CD4-positive, alpha-beta memory T cell (primary cell): Measurements from ENCODE around the gene ANKRD24. TPM values are rescaled to one million over a fixed set of nuclear protein-coding genes. Genes with fewer than 3 reads are reported as not detected.
"Not testable (repeated sequence)": the region's sequence is repeated elsewhere in the genome, so short reads cannot be mapped to it uniquely, and the experiment has no call there.

Source experiments
- CTCF ChIA-PET: fragments of 350-600 bp; sonication (Branson Sonifier 250); formaldehyde crosslinking; loops from one replicate; lab custom pipeline; 2021; ENCODE audit warnings: inconsistent platforms; ENCODE audit not compliant: partially characterized antibody; lab: Charles Lee
- POLR2A ChIA-PET: fragments of 350-600 bp; sonication (Branson Sonifier 250); formaldehyde crosslinking; loops from one replicate; lab custom pipeline; 2021; ENCODE audit not compliant: partially characterized antibody; lab: Charles Lee
- DNase-seq, 5 donors: peaks; one replicate each; pipeline versions ENCODE4 v3.0.0 to v3.0.0-alpha.2; 2020 to 2022; ENCODE audit warnings: mixed read lengths in 1 of 5
- H3K27ac ChIP-seq: one replicate; pipeline ENCODE4 v1.7.0; 2013; ENCODE audit warnings: low read depth, low read length
- H3K27me3 ChIP-seq: 2 replicates; pipeline ENCODE4 v1.7.0; 2013; ENCODE audit warnings: mild to moderate bottlenecking, low read length, moderate library complexity; ENCODE audit not compliant: insufficient read depth
- H3K36me3 ChIP-seq: 2 replicates; pipeline ENCODE4 v1.7.0; 2013; ENCODE audit warnings: mild to moderate bottlenecking, low read length, moderate library complexity; ENCODE audit not compliant: insufficient read depth
- H3K4me1 ChIP-seq: 2 replicates; pipeline ENCODE4 v1.7.0; 2013; ENCODE audit warnings: mild to moderate bottlenecking, low read length, moderate library complexity; ENCODE audit not compliant: insufficient read depth
- H3K4me3 ChIP-seq, 2 donors: one replicate each; pipeline ENCODE4 v1.7.0; 2013; ENCODE audit warnings: low read length in 2 of 2, mild to moderate bottlenecking in 1 of 2
- H3K9me3 ChIP-seq, 2 donors: one replicate each; pipeline ENCODE4 v1.7.0; 2013; ENCODE audit warnings: low read length in 2 of 2, control low read depth in 1 of 2; ENCODE audit not compliant: control insufficient read depth in 1 of 2
- H3K27ac Mint-ChIP-seq, 7 donors: one replicate each; pipeline ENCODE4 v1.8.0; 2020 to 2021; ENCODE audit warnings: mixed read lengths in 7 of 7, mild to moderate bottlenecking in 6 of 7, inconsistent platforms in 3 of 7, moderate library complexity in 3 of 7
- H3K27me3 Mint-ChIP-seq, 2 donors: one replicate each; pipeline ENCODE4 v1.8.0; 2020 to 2021; ENCODE audit warnings: mixed read lengths in 2 of 2
- H3K36me3 Mint-ChIP-seq, 2 donors: one replicate each; pipeline ENCODE4 v1.8.0; 2020 to 2021; ENCODE audit warnings: mixed read lengths in 2 of 2, inconsistent platforms in 1 of 2, mild to moderate bottlenecking in 1 of 2
- H3K4me1 Mint-ChIP-seq, 4 donors: one replicate each; pipeline ENCODE4 v1.8.0; 2020 to 2021; ENCODE audit warnings: mixed read lengths in 4 of 4, mild to moderate bottlenecking in 1 of 4
- H3K4me3 Mint-ChIP-seq, 8 donors: one replicate each; pipeline ENCODE4 v1.8.0; 2020 to 2021; ENCODE audit warnings: mixed read lengths in 8 of 8, mild to moderate bottlenecking in 7 of 8, moderate library complexity in 6 of 8, inconsistent platforms in 3 of 8
- H3K9me3 Mint-ChIP-seq, 8 donors: one replicate each; pipeline ENCODE4 v1.8.0; 2020 to 2021; ENCODE audit warnings: mixed read lengths in 8 of 8, mild to moderate bottlenecking in 5 of 8, inconsistent platforms in 3 of 8, moderate library complexity in 1 of 8
- intact Hi-C: fragments of 100-400 bp; cut with micrococcal nuclease; formaldehyde crosslinking; loops from one replicate; pipeline ENCODE4 v1.15.1; 2023
- polyA plus RNA-seq, 2 donors: library from polyadenylated mRNA; unstranded; fragments of 300-500 nt; fragmentation: Illumina TruSeq; gene quantifications; one replicate each; pipeline ENCODE4 v1.2.3, GENCODE V29; 2021
- total RNA-seq, 2 experiments: library from RNA; stranded (reverse); gene quantifications; one replicate each; pipeline ENCODE4 v1.2.3, GENCODE V29; 2021

Gene ANKRD24
- total and polyA plus RNA-seq, 4 experiments from 2014 or later = 0.20 to 2.9 (median 1.9) TPM; not detected in 1

GRCh38 chr19:4187313-4188122 lies 5.0 kb downstream of the ANKRD24 start:
- no peak for DNase-seq
- no peaks in the 10 kb centered on the region for H3K36me3 ChIP-seq
- Mint-ChIP-seq H3K36me3 (peaks cover 0 to 2% of the 10 kb centered on the region in 2 donors), H3K27ac (no peak overlapping the region), H3K27me3 (no peaks in the 10 kb centered on the region), H3K9me3 (peaks cover 0 to 2% (median 0%) of the 10 kb centered on the region in 8 donors), H3K4me3 (no peak overlapping the region), H3K4me1 (peaks cover 3 to 11% (median 9%) of the 10 kb centered on the region in 4 donors)
- CTCF ChIA-PET = interaction anchor here (1.4 to 1.6 kb wide), 2 partner anchors 15 to 200 kb away, joined by 4 to 5 read pairs; no protein-coding TSS in a partner anchor
- peaks cover 6% of the 10 kb centered on the region for H3K4me1 ChIP-seq
- no peaks in the 10 kb centered on the region for H3K9me3 ChIP-seq
- no peak overlapping the region for H3K27ac ChIP-seq
- no peak overlapping the region for H3K4me3 ChIP-seq
- H3K27me3 ChIP-seq = no peaks in the 10 kb centered on the region
- intact Hi-C loops = loop anchor here (10.0 kb wide), 1 partner anchor 83 kb away; no protein-coding TSS in a partner anchor
- POLR2A ChIA-PET = interaction anchor here (1.4 kb wide), 1 partner anchor 200 kb away, joined by 4 read pairs; no protein-coding TSS in a partner anchor

GRCh38 chr19:4189641-4190040 lies 7.2 kb downstream of the ANKRD24 start:
- no peaks in the 10 kb centered on the region for H3K27me3 ChIP-seq
- H3K4me3 ChIP-seq = no peak overlapping the region
- no peaks in the 10 kb centered on the region for H3K9me3 ChIP-seq
- H3K27ac Mint-ChIP-seq = no peak overlapping the region
- no peaks in the 10 kb centered on the region for H3K9me3 Mint-ChIP-seq
- intact Hi-C loops = loop anchor here (10.0 kb wide), 1 partner anchor 85 kb away; no protein-coding TSS in a partner anchor
- H3K4me1 Mint-ChIP-seq = peaks cover 0 to 6% (median 2%) of the 10 kb centered on the region in 4 donors
- H3K36me3 ChIP-seq = no peaks in the 10 kb centered on the region
- no peaks in the 10 kb centered on the region for H3K36me3 Mint-ChIP-seq
- ChIA-PET POLR2A (interaction anchor here (0.6 kb wide), 1 partner anchor 1151 kb away, joined by 3 read pairs; no protein-coding TSS in a partner anchor), CTCF (interaction anchor here (0.6 to 1.4 kb wide), 2 partner anchors 13 to 27 kb away, joined by 3 to 4 read pairs; no protein-coding TSS in a partner anchor)
- no peak overlapping the region for H3K27ac ChIP-seq
- peaks cover 7 to 9% of the 10 kb centered on the region in 2 donors for H3K27me3 Mint-ChIP-seq
- no peak for DNase-seq
- H3K4me1 ChIP-seq = no peaks in the 10 kb centered on the region
- no peak overlapping the region for H3K4me3 Mint-ChIP-seq

GRCh38 chr19:4192537-4192936 lies 10.0 kb downstream of the ANKRD24 start:
- H3K36me3 Mint-ChIP-seq, H3K36me3 ChIP-seq, DNase-seq, H3K4me3 Mint-ChIP-seq, H3K27ac ChIP-seq, H3K9me3 ChIP-seq, intact Hi-C loops, H3K9me3 Mint-ChIP-seq, H3K4me1 Mint-ChIP-seq, H3K27me3 ChIP-seq, H3K27ac Mint-ChIP-seq, POLR2A ChIA-PET, H3K4me1 ChIP-seq, H3K4me3 ChIP-seq: not testable (repeated sequence)
- peaks cover 13 to 26% of the 10 kb centered on the region in 2 donors for H3K27me3 Mint-ChIP-seq
- CTCF ChIA-PET = interaction anchor here (0.6 to 1.1 kb wide), 2 partner anchors 9 to 35 kb away, joined by 3 read pairs; no protein-coding TSS in a partner anchor

DNA sequence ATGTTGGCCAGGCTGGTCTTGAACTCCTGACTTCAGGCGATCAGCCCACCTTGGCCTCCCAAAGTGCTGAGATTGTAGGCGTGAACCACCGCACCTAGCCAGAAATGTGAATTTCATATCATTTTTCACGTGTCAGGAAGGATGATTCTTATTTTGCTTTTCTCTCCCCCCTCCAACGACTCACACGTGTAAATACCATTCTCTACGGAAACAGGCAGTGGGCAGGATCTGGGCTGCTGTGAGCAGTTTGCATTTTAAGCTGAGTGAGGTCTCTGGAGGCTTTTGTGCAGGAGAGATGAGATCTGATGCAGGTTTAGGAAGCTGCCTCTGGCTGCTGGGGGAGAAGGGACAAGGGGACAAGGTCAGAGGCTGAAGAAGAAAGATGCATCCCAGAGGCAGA lies 11.9 kb downstream of the ANKRD24 start:
- intact Hi-C loops = no loop called here
- ChIA-PET POLR2A (no interaction called here), CTCF (no interaction called here)
- H3K27me3 ChIP-seq = peaks cover 18% of the 10 kb centered on the region
- Mint-ChIP-seq H3K36me3 (peaks cover 0 to 9% of the 10 kb centered on the region in 2 donors), H3K27me3 (peaks cover 20 to 36% of the 10 kb centered on the region in 2 donors), H3K9me3 (peaks cover 0 to 15% (median 2%) of the 10 kb centered on the region in 8 donors), H3K4me3 (no peak overlapping the region), H3K4me1 (peaks cover 7 to 16% (median 11%) of the 10 kb centered on the region in 4 donors), H3K27ac (no peak overlapping the region)
- H3K27ac ChIP-seq = no peak overlapping the region
- no peaks in the 10 kb centered on the region for H3K36me3 ChIP-seq
- no peaks in the 10 kb centered on the region for H3K4me1 ChIP-seq
- no peak overlapping the region for H3K4me3 ChIP-seq
- DNase-seq = no peak
- H3K9me3 ChIP-seq = no peaks in the 10 kb centered on the region

- Histone ChIP-seq H3K27me3 (peaks cover 18% of the 10 kb centered on the region), H3K9me3 (no peaks in the 10 kb centered on the region), H3K36me3 (no peaks in the 10 kb centered on the region), H3K4me1 (no peaks in the 10 kb centered on the region), H3K27ac (no peak overlapping the region), H3K4me3 (no peak overlapping the region)
- intact Hi-C loops = no loop called here
- no peak overlapping the region for H3K27ac Mint-ChIP-seq
- H3K4me1 Mint-ChIP-seq = peaks cover 7 to 16% (median 11%) of the 10 kb centered on the region in 4 donors
- H3K4me3 Mint-ChIP-seq = no peak overlapping the region
- ChIA-PET CTCF (no interaction called here), POLR2A (no interaction called here)
- peaks cover 0 to 15% (median 2%) of the 10 kb centered on the region in 8 donors for H3K9me3 Mint-ChIP-seq
- H3K36me3 Mint-ChIP-seq = peaks cover 0 to 9% of the 10 kb centered on the region in 2 donors
- DNase-seq = no peak
- H3K27me3 Mint-ChIP-seq = peaks cover 20 to 41% of the 10 kb centered on the region in 2 donors
Measured at GRCh38 chr19:4196009-4196408, 13.5 kb downstream of the ANKRD24 start.

DNA sequence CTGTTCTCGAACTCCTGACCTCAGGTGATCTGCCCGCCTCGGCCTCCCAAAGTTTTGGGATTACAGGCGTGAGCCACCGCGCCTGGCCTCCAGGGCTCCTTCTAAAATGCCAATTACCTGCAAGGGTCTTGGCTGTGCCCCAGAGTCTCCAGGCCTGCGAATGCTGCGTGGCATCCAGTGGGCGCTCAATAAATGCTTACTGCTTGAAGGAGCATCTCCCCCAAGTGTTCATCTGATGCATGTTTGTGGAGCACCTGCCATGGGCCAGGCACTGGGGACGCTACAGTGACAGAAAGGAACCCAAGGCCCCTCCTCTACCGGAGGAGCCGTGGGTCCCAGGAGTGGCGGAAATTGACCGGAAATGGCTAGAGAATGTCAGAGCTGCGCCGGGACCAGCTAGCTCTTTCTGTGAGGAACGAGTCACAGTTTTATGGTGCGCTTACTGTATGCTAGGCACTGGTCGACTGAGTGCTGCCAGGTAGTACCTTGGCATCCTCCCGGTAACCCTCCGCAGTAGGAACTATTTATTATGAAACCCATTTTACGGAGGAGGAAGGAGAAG lies 14.2 kb downstream of the ANKRD24 start:
- Histone ChIP-seq H3K4me1 (no peaks in the 10 kb centered on the region), H3K36me3 (no peaks in the 10 kb centered on the region), H3K4me3 (no peak overlapping the region), H3K9me3 (no peaks in the 10 kb centered on the region), H3K27ac (no peak overlapping the region), H3K27me3 (peaks cover 18% of the 10 kb centered on the region)
- intact Hi-C loops = no loop called here
- Mint-ChIP-seq H3K27me3 (peaks cover 20 to 41% of the 10 kb centered on the region in 2 donors), H3K4me1 (peaks cover 7 to 16% (median 11%) of the 10 kb centered on the region in 4 donors), H3K9me3 (peaks cover 0 to 15% (median 2%) of the 10 kb centered on the region in 8 donors), H3K4me3 (no peak overlapping the region), H3K36me3 (peaks cover 0 to 9% of the 10 kb centered on the region in 2 donors), H3K27ac (peak overlapping the region in 1 of 7 donors; percentile 42)
- CTCF ChIA-PET = no interaction called here
- POLR2A ChIA-PET = no interaction called here
- DNase-seq = no peak

DNA sequence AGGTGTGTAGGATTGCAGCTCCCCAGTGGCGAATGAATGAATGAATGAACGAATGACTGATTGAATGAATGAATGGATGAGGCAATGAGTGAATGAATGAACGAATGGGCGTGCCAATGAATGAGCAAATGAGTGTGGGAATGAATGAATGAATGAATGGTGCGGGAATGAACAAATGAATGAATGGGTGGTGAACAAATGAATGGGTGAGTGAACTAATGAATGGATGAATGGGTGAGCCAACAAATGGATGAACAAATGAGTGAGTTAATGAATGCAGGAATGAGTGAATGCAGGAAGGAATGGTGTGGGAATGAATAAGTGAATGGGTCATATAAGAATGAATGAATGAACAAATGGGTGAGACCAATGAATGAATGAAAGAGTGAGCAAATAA lies 14.7 kb downstream of the ANKRD24 start:
- Mint-ChIP-seq H3K4me3 (peak overlapping the region in 3 of 8 donors; percentile 32 to 47 (median 43)), H3K27ac (peak overlapping the region in 2 of 7 donors; percentile 29 to 47)
- no peak for DNase-seq

More for the DNA sequence above, 14.7 kb downstream of the ANKRD24 start:
- POLR2A ChIA-PET = no interaction called here
- Mint-ChIP-seq H3K9me3 (peaks cover 0 to 15% (median 2%) of the 10 kb centered on the region in 8 donors), H3K36me3 (peaks cover 0 to 9% of the 10 kb centered on the region in 2 donors), H3K27me3 (peaks cover 20 to 41% of the 10 kb centered on the region in 2 donors), H3K4me1 (peaks cover 7 to 16% (median 11%) of the 10 kb centered on the region in 4 donors)
- CTCF ChIA-PET = no interaction called here
- Histone ChIP-seq H3K9me3 (no peaks in the 10 kb centered on the region), H3K4me3 (no peak overlapping the region), H3K27me3 (peaks cover 18% of the 10 kb centered on the region), H3K4me1 (no peaks in the 10 kb centered on the region), H3K36me3 (no peaks in the 10 kb centered on the region), H3K27ac (no peak overlapping the region)
- intact Hi-C loops = no loop called here
